ENCODE measurements around the gene YWHAG. TPM values are rescaled to one million over a fixed set of nuclear protein-coding genes. Genes with fewer than 3 reads are reported as not detected.

The YWHAG gene
- total and polyA plus RNA-seq, 9 of the 15 experiments (the other 6 are each of a cell fraction or from before 2014, with no cell fraction given): 30.4 to 246 (median 94.5) TPM

GRCh38 chr7:76358481-76359110 is at the start of gene YWHAG (continued):
- TF ChIP-seq, protein P1, sequence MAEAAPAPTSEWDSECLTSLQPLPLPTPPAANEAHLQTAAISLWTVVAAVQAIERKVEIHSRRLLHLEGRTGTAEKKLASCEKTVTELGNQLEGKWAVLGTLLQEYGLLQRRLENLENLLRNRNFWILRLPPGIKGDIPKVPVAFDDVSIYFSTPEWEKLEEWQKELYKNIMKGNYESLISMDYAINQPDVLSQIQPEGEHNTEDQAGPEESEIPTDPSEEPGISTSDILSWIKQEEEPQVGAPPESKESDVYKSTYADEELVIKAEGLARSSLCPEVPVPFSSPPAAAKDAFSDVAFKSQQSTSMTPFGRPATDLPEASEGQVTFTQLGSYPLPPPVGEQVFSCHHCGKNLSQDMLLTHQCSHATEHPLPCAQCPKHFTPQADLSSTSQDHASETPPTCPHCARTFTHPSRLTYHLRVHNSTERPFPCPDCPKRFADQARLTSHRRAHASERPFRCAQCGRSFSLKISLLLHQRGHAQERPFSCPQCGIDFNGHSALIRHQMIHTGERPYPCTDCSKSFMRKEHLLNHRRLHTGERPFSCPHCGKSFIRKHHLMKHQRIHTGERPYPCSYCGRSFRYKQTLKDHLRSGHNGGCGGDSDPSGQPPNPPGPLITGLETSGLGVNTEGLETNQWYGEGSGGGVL (CRISPR knock-in tag; IDR thresholded peaks at IDR 0.05): no peak
- TF ChIP-seq, protein P2, sequence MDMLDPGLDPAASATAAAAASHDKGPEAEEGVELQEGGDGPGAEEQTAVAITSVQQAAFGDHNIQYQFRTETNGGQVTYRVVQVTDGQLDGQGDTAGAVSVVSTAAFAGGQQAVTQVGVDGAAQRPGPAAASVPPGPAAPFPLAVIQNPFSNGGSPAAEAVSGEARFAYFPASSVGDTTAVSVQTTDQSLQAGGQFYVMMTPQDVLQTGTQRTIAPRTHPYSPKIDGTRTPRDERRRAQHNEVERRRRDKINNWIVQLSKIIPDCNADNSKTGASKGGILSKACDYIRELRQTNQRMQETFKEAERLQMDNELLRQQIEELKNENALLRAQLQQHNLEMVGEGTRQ (CRISPR knock-in tag; IDR thresholded peaks at IDR 0.05): no peak
- TF ChIP-seq ETV1 (tag; conservative IDR thresholded peaks at IDR 0.05; ENCODE audit: low read depth) (no peak), KDM4B (IDR thresholded peaks at IDR 0.05; ENCODE audit: borderline replicate concordance in 2 of 2, low read depth in 1 of 2) (0 out of 4 replicates have a peak, but pooled peaks of 1 of the 2 experiments have one; percentile 33), CHCHD3 (CRISPR knock-in tag; IDR thresholded peaks at IDR 0.05) (no peak; the same call in 1 of the 2 replicates), ZNF41 (CRISPR knock-in tag; conservative IDR thresholded peaks at IDR 0.05) (no peak), SIX5 (IDR thresholded peaks at IDR 0.05; ENCODE audit: borderline replicate concordance in 1 of 2, insufficient read depth in 1 of 2, low read depth in 1 of 2, low read length in 2 of 2) (no peak), RBM25 (IDR thresholded peaks at IDR 0.05; ENCODE audit: low read depth, low read length, severe bottlenecking) (peak; percentile 31), ZSCAN32 (CRISPR knock-in tag; IDR thresholded peaks at IDR 0.05) (no peak), KDM5B (IDR thresholded peaks at IDR 0.05; ENCODE audit: insufficient replicate concordance, low read depth, low read length) (peak; percentile 90), CHD7 (IDR thresholded peaks at IDR 0.05; ENCODE audit: low read depth, low read length) (no peak), CCAR2 (IDR thresholded peaks at IDR 0.05; ENCODE audit: low read depth, low read length) (no peak)
